IPS-15b (cell line): Measurements from ENCODE around the gene SGPP1.
"Not testable (repeated sequence)": the region's sequence is repeated elsewhere in the genome, so short reads cannot be mapped to it uniquely, and the experiment has no call there.

ENCODE experiments used
- H3K27me3 ChIP-seq: one replicate; pipeline ENCODE4 v1.6.1; 2013; ENCODE audit warnings: low read length; ENCODE audit not compliant: control insufficient read depth, insufficient read depth
- H3K36me3 ChIP-seq: one replicate; pipeline ENCODE4 v1.6.1; 2013; ENCODE audit warnings: low read length; ENCODE audit not compliant: control insufficient read depth, insufficient read depth
- H3K4me1 ChIP-seq: one replicate; pipeline ENCODE4 v1.6.1; 2013; ENCODE audit warnings: mild to moderate bottlenecking, low read length; ENCODE audit not compliant: control insufficient read depth, insufficient read depth
- H3K4me3 ChIP-seq: one replicate; pipeline ENCODE4 v1.5.1; 2013; ENCODE audit warnings: low read depth, low read length
- H3K9ac ChIP-seq: one replicate; pipeline ENCODE4 v1.6.1; 2013; ENCODE audit warnings: low read depth, mild to moderate bottlenecking, low read length
- H3K9me3 ChIP-seq: one replicate; pipeline ENCODE4 v1.6.1; 2013; ENCODE audit warnings: mild to moderate bottlenecking, low read length; ENCODE audit not compliant: control insufficient read depth, insufficient read depth

Gene SGPP1

DNA sequence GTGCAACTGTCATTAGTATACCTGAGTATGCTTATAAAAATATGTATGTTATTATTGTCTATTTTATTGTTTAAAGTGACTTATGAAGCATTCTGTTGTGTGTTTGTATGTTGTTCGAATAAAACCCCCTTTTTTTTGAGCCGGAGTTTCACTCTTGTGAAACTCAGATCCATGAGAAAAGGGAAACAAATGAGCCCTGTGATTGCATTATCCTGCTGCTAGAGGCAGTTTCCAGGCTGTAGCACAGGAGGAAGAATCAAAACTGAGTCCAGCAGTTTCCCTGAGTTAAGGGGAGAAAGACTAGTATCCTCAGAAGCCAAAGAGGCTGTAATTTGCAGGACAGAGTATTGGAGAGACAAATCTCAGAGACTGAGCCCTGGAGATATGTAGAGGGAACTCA is 12.5 kb downstream of the SGPP1 start:
- Histone ChIP-seq H3K27me3 (no peaks in the 10 kb centered on the region), H3K36me3 (no peaks in the 10 kb centered on the region), H3K9ac (no peak overlapping the region), H3K4me3 (no peak overlapping the region), H3K4me1 (no peaks in the 10 kb centered on the region), H3K9me3 (no peaks in the 10 kb centered on the region)

DNA sequence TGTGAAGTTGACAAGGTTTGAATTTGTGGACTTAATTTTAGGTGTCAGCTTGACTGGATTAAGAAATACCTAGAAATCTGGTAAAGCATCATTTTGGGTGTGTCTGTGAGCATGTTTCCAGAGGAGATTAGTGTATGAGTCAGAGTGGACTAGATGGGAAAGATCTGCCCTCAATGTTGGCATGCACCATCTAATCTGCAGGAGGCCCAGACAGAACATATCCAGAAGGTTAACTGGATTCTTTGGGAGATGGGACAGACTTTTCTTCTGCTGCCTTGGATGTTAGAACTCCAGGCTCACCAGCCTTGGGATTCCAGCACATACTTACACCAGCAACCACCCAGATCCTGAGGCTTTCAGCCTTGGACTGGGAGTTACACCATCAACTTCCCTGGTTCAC is 14.1 kb downstream of the SGPP1 start:
- H3K27me3 ChIP-seq = no peaks in the 10 kb centered on the region
- no peaks in the 10 kb centered on the region for H3K4me1 ChIP-seq
- no peaks in the 10 kb centered on the region for H3K9me3 ChIP-seq
- H3K36me3 ChIP-seq = no peaks in the 10 kb centered on the region
- H3K4me3 ChIP-seq = no peak overlapping the region
- H3K9ac ChIP-seq = no peak overlapping the region

DNA sequence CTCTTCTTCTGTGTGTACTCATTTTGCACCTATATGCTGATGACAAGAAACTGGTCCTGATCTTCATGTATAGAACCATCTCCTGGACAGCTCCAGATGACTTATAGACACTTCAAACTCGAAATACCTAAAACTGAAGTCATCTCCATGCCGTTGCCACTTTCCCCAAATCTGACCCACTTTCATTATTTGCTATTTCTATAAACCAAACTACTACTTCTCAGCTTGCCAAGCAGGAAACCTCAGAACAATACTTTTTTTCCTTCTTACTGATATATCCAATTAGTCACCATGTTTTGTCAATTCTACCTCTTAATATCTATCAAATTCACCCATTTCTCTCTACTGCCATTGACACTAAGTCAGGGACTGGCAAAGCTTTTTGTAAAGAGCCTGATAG is 14.8 kb downstream of the SGPP1 start:
- H3K9ac ChIP-seq = no peak overlapping the region
- no peaks in the 10 kb centered on the region for H3K4me1 ChIP-seq
- H3K4me3 ChIP-seq = no peak overlapping the region
- no peaks in the 10 kb centered on the region for H3K9me3 ChIP-seq
- no peaks in the 10 kb centered on the region for H3K36me3 ChIP-seq
- H3K27me3 ChIP-seq = no peaks in the 10 kb centered on the region

DNA sequence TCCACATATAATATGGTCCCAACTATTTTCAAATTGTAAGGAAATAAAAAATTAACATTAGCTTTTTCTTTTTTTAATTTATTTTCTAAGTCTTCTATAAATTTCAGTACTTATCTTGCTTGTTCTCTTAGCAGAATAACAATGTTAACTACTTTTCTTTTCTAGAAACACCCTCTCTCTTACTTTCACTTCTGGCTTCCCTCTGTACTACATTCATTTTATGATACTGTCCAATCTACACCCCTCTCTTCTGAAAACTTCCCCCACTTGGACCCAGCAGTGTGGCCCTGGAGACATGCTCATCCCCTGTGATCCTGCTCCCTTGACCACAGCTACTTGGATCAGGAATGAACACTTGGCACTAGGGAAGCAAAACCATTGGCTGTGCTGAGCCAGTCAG is 15.7 kb downstream of the SGPP1 start:
- H3K9ac ChIP-seq = no peak overlapping the region
- no peaks in the 10 kb centered on the region for H3K9me3 ChIP-seq
- H3K4me1 ChIP-seq = no peaks in the 10 kb centered on the region
- H3K4me3 ChIP-seq = no peak overlapping the region
- H3K36me3 ChIP-seq = no peaks in the 10 kb centered on the region
- no peaks in the 10 kb centered on the region for H3K27me3 ChIP-seq

DNA sequence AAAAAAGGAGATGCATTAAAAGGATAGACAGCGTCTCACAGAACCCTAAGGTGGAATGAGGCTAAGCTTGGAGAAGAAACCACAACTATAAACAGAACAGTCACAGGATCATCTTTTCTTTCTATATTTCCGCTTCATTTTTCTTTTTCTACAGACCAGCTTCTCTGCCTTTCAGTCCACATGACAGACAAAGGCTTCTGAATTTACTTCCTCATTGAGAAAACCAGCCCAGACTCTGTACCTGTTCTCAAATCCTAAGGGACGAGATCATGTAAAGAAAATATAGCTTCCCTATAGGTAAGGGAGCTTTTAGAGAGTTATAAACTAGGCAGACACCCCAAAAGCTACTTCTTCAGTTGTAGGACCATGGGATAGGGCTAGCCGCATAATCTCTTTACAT is 17.4 kb downstream of the SGPP1 start:
- Histone ChIP-seq H3K36me3 (no peaks in the 10 kb centered on the region), H3K9ac (no peak overlapping the region), H3K27me3 (no peaks in the 10 kb centered on the region), H3K4me3 (no peak overlapping the region), H3K9me3 (no peaks in the 10 kb centered on the region), H3K4me1 (no peaks in the 10 kb centered on the region)

DNA sequence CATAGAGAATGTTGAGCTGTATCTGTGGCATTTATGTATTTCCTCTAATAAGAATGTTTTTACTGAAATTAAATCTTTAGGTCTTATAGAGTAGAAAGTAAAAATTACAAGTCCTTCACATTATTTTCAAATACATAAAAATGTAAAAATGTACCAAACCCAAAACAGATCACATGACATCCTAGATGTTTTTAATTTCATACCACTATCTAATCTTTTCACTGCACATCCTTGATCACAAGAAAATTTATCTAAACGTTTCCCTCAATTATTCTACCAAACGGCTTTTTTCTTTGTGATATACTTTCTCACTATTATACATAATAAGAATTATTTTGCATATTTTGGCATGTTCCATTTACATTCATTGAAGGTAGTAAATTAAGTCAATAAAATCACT is 18.3 kb downstream of the SGPP1 start:
- Histone ChIP-seq H3K27me3 (no peaks in the 10 kb centered on the region), H3K4me3 (no peak overlapping the region), H3K36me3 (no peaks in the 10 kb centered on the region), H3K9ac (no peak overlapping the region), H3K9me3 (no peaks in the 10 kb centered on the region), H3K4me1 (no peaks in the 10 kb centered on the region)

DNA sequence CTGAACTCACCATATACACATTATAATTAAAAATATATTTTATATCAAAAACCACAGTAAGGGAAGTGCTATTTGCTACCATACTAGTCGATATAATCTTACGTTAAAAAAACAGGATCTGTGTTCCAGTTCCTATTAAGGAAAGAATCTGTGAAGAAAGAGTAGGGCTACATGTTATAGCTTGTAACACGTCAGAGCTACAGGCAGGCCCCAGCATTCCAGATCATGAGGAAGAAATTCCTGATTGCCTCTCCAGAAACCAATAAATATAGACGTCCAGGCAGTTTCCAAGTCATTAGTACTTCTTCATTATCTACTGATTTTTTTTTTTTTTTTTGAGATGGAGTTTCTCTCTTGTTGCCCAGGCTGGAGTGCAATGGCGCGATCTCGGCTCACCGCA is 20.6 kb downstream of the SGPP1 start:
- no peaks in the 10 kb centered on the region for H3K36me3 ChIP-seq
- H3K27me3 ChIP-seq = no peaks in the 10 kb centered on the region
- H3K9me3 ChIP-seq = no peaks in the 10 kb centered on the region
- H3K4me1 ChIP-seq = no peaks in the 10 kb centered on the region
- H3K9ac ChIP-seq = no peak overlapping the region
- no peak overlapping the region for H3K4me3 ChIP-seq

DNA sequence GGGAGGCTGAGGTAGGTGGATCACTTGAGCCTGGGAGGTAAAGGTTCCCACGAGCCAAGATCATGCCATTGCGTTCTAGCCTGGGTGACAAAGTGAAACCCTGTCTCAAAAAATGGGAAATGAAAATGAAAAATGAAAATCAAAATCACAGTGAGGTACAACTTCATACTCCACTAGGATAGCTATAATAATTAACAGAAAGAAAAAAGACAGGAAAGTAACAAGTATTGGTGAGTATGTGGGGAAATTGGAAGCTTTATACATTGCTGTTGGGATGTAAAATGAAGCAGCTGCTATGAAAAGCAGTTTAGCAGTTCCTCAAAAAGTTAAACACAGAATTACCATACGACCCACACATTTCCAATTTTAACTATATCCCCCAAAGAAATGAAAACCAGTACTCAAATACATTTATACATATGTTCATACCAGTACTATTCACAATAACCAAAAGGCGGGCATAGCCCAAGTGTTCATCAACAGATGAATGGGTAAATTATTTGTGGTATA is 22.2 kb downstream of the SGPP1 start:
- Histone ChIP-seq H3K27me3 (no peaks in the 10 kb centered on the region), H3K9me3 (no peaks in the 10 kb centered on the region), H3K36me3 (no peaks in the 10 kb centered on the region), H3K9ac (no peak overlapping the region), H3K4me1 (no peaks in the 10 kb centered on the region), H3K4me3 (no peak overlapping the region)

DNA sequence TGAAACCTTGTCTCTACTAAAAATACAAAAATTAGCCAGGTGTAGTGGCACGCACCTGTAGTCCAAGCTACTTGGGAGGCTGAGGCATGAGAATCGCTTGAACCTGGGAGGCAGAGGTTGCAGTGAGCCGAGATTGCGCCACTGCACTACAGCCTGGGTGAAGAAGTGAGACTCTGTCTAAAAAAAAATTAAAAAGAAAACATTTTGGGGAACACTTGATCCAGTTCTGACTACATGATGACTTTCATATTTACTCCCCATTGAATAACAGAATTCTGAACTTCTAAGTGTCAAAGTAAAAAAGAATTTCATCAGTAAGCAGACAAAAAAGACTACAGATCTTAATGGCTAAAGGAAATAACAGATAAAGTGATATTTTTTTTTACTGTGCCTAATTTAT is 25.3 kb downstream of the SGPP1 start:
- H3K9me3 ChIP-seq, H3K9ac ChIP-seq, H3K4me1 ChIP-seq, H3K4me3 ChIP-seq, H3K36me3 ChIP-seq, H3K27me3 ChIP-seq: not testable (repeated sequence)

DNA sequence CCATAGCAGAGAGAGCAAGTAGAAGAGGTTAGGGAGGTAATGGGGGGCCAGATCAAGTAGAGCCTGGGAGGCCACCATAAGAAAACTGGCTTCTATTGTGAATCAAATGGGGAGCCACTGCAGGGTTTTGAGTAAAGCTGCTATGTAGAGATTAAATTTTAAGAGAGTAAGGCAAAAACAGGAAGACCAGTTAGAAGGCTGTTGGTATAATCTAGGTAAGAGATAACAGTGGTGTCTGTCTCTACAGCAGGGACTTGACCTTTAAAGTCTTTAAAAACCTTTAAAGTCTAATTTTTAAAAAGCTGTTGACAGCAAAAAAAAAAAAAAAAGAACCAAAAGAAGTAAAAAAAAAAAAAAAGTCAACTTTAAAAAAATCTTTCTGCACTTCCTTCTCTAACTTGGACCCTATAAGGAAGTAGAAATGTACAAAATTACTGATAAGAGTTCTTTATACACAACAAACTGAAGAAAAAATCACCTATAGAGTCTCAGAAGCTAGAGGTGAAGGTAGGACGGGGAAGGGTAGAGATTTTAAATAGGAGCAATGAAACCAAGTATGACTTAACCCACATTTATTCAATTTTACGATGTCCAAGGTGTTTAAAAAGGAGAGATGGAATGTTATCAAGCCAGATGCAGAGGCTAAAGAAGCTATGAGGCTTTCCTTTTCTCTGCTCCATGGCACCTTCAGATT is 26.1 kb downstream of the SGPP1 start:
- H3K9ac ChIP-seq = no peak overlapping the region
- H3K4me3 ChIP-seq = no peak overlapping the region
- no peaks in the 10 kb centered on the region for H3K9me3 ChIP-seq
- no peaks in the 10 kb centered on the region for H3K27me3 ChIP-seq
- no peaks in the 10 kb centered on the region for H3K4me1 ChIP-seq
- no peaks in the 10 kb centered on the region for H3K36me3 ChIP-seq

DNA sequence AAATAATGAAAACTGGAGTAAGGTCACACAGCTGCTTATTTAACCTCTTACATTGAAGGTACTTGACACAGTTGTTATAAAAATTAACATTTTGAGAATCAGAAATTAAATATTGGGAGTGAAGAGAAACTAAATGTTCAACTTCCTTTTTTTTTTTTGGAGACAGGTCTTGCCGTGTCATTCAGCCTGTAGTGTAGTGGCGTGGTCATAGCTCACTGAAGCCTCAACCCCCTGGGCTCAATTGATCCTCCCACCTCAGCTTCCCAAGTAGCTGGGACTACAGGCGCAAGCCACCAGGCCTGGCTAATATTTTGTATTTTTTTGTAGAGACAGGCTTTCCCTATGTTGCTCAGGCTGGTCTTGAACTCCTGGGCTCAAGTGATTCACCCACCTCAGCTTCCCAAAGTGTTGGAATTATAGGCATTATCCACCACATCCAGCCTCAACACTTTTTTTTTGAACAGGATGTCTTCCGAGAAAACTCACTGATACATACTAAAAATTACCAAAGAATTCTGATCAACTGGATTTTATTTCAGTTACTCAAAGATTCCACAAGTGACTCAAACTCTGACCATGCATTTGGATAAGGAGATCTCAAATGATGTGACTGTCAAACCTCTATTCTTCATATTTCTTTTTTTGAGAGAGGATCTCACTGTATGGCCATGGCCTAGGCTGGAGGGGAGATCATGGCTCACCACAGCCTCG is 35.4 kb downstream of the SGPP1 start:
- Histone ChIP-seq H3K27me3 (no peaks in the 10 kb centered on the region), H3K9ac (no peak overlapping the region), H3K4me1 (no peaks in the 10 kb centered on the region), H3K36me3 (no peaks in the 10 kb centered on the region), H3K4me3 (no peak overlapping the region), H3K9me3 (no peaks in the 10 kb centered on the region)

DNA sequence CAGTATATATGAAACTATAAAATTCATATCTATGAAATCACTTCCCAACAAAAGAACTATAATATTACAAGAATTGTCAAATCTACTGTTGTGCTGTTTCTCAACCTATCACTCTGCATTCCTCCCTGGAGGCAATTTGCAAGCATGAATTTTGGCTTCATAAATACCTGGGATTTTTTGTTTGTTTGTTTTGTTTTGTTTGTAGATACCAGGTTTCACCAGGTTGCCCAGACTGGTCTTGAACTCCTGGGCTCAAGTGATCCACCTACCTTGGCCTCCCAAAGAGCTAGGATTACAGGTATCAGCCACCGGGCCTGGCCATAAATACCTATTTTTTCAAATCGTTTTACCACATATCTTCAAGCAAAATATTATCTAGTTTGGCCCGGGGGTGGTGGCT is 38.7 kb downstream of the SGPP1 start:
- Histone ChIP-seq H3K4me1 (no peaks in the 10 kb centered on the region), H3K4me3 (no peak overlapping the region), H3K27me3 (no peaks in the 10 kb centered on the region), H3K9ac (no peak overlapping the region), H3K9me3 (no peaks in the 10 kb centered on the region), H3K36me3 (no peaks in the 10 kb centered on the region)
